Trophoblast cell (in vitro differentiated cells and primary cell): ENCODE data around the gene RHBDD2.
"Not testable (repeated sequence)": the region's sequence is repeated elsewhere in the genome, so short reads cannot be mapped to it uniquely, and the experiment has no call there.

ENCODE experiments used
- DNase-seq, 2 donors: peaks; one replicate each; pipeline ENCODE4 v3.0.0-alpha.2; 2016
- H2AFZ ChIP-seq: 2 replicates; pipeline ENCODE4 v1.6.1; 2013; ENCODE audit warnings: low read length, moderate library complexity, mild to moderate bottlenecking; ENCODE audit not compliant: insufficient read depth, poor library complexity
- H2AK5ac ChIP-seq: 2 replicates; pipeline ENCODE4 v1.6.1; 2013; ENCODE audit warnings: mild to moderate bottlenecking, low read length
- H2BK120ac ChIP-seq: 2 replicates; pipeline ENCODE4 v1.6.1; 2013; ENCODE audit warnings: low read length, mild to moderate bottlenecking, moderate library complexity; ENCODE audit not compliant: insufficient read depth, poor library complexity
- H2BK12ac ChIP-seq: 2 replicates; pipeline ENCODE4 v1.6.1; 2013; ENCODE audit warnings: mild to moderate bottlenecking, low read length, moderate library complexity
- H2BK5ac ChIP-seq: 2 replicates; pipeline ENCODE4 v1.6.1; 2013; ENCODE audit warnings: low read length, low read depth, moderate library complexity, mild to moderate bottlenecking; ENCODE audit not compliant: poor library complexity
- H3K14ac ChIP-seq: 2 replicates; pipeline ENCODE4 v1.6.1; 2013; ENCODE audit warnings: mild to moderate bottlenecking, low read length
- H3K18ac ChIP-seq: 2 replicates; pipeline ENCODE4 v1.6.1; 2013; ENCODE audit warnings: mild to moderate bottlenecking, low read length
- H3K23ac ChIP-seq: 2 replicates; pipeline ENCODE4 v1.6.1; 2013; ENCODE audit warnings: low read length
- H3K27ac ChIP-seq: 2 replicates; pipeline ENCODE4 v1.5.1; 2013; ENCODE audit warnings: low read depth, mild to moderate bottlenecking, inconsistent platforms, low read length, moderate library complexity
- H3K27me3 ChIP-seq: 2 replicates; pipeline ENCODE4 v1.6.1; 2013; ENCODE audit warnings: inconsistent platforms, mild to moderate bottlenecking, low read length, moderate library complexity; ENCODE audit not compliant: insufficient read depth
- H3K36me3 ChIP-seq, 2 experiments: 1 replicate in 1 of 2; 2 replicates in 1 of 2; pipeline ENCODE4 v1.6.1; 2013; ENCODE audit warnings: low read length in 2 of 2, mild to moderate bottlenecking in 2 of 2, moderate library complexity in 1 of 2; ENCODE audit not compliant: insufficient read depth in 2 of 2, control insufficient read depth in 1 of 2
- H3K4ac ChIP-seq: 2 replicates; pipeline ENCODE4 v1.6.1; 2013; ENCODE audit warnings: low read depth, mild to moderate bottlenecking, low read length, moderate library complexity
- H3K4me1 ChIP-seq, 2 experiments: 1 replicate in 1 of 2; 2 replicates in 1 of 2; pipeline ENCODE4 v1.6.1; 2013; ENCODE audit warnings: low read length in 2 of 2, mild to moderate bottlenecking in 2 of 2, moderate library complexity in 1 of 2; ENCODE audit not compliant: insufficient read depth in 2 of 2, control insufficient read depth in 1 of 2
- H3K4me2 ChIP-seq: 2 replicates; pipeline ENCODE4 v1.6.1; 2013; ENCODE audit warnings: inconsistent platforms, mild to moderate bottlenecking, low read length, moderate library complexity
- H3K4me3 ChIP-seq: 2 replicates; pipeline ENCODE4 v1.5.1; 2013; ENCODE audit warnings: mild to moderate bottlenecking, low read depth, low read length, inconsistent platforms
- H3K79me1 ChIP-seq: one replicate; pipeline ENCODE4 v1.6.1; 2013; ENCODE audit warnings: low read length
- H3K79me2 ChIP-seq: 2 replicates; pipeline ENCODE4 v1.6.1; 2013; ENCODE audit warnings: low read length, mild to moderate bottlenecking; ENCODE audit not compliant: control insufficient read depth, insufficient read depth, poor library complexity
- H3K9ac ChIP-seq: 2 replicates; pipeline ENCODE4 v1.6.1; 2013; ENCODE audit warnings: mild to moderate bottlenecking, low read length
- H3K9me3 ChIP-seq: 2 replicates; pipeline ENCODE4 v1.6.1; 2013; ENCODE audit warnings: low read depth, mild to moderate bottlenecking, control low read depth, inconsistent platforms, low read length; ENCODE audit not compliant: insufficient read depth
- H4K12ac ChIP-seq: 2 replicates; pipeline ENCODE4 v1.6.1; 2013; ENCODE audit warnings: low read depth, mild to moderate bottlenecking, low read length, moderate library complexity
- H4K8ac ChIP-seq: 2 replicates; pipeline ENCODE4 v1.6.1; 2013; ENCODE audit warnings: low read depth, mild to moderate bottlenecking, low read length, moderate library complexity
- H4K91ac ChIP-seq: one replicate; pipeline ENCODE4 v1.6.1; 2013; ENCODE audit warnings: low read depth, mild to moderate bottlenecking, low read length, moderate library complexity
- WGBS: extraction: QIAGEN DNeasy Blood & Tissue Kit; methylation state at CpG from one replicate; pipeline ENCODE4 v1.1.7; 2013; ENCODE audit warnings: missing lambda C conversion rate; ENCODE audit not compliant: insufficient read length, insufficient coverage; ENCODE audit errors: extremely low coverage; 5-methylcytosine and 5-hydroxymethylcytosine counted together

The RHBDD2 gene

GRCh38 chr7:75879771-75880184 lies 944 bp downstream of the RHBDD2 start:
- no peak overlapping the region for H2BK12ac ChIP-seq
- H2AFZ ChIP-seq: no peak overlapping the region
- H4K8ac ChIP-seq: no peak overlapping the region
- H3K36me3 ChIP-seq: peaks cover 25 to 26% of the 10 kb centered on the region in 2 experiments
- peaks cover 7% of the 10 kb centered on the region for H3K79me2 ChIP-seq
- H3K9me3 ChIP-seq: peaks cover 2% of the 10 kb centered on the region
- H3K4ac ChIP-seq: peak overlapping the region; percentile 47
- no peak overlapping the region for H3K18ac ChIP-seq
- no CpG with 5 or more reads among the region's 8 CpGs for WGBS
- H2AK5ac ChIP-seq: no peak overlapping the region
- peaks cover 8% of the 10 kb centered on the region for H3K79me1 ChIP-seq
- H3K4me1 ChIP-seq: peaks cover 2 to 5% of the 10 kb centered on the region in 2 experiments
- no peak overlapping the region for H3K23ac ChIP-seq
- no peak overlapping the region for H3K14ac ChIP-seq
- H3K4me2 ChIP-seq: peak overlapping the region; percentile 94
- H4K12ac ChIP-seq: no peak overlapping the region
- peak in 1 of 2 donors; percentile 81 for DNase-seq
- no peak overlapping the region for H4K91ac ChIP-seq
- H2BK5ac ChIP-seq: no peak overlapping the region
- H3K27ac ChIP-seq: no peak overlapping the region
- H2BK120ac ChIP-seq: no peak overlapping the region
- no peak overlapping the region for H3K9ac ChIP-seq
- H3K27me3 ChIP-seq: no peaks in the 10 kb centered on the region
- no peak overlapping the region for H3K4me3 ChIP-seq

- H3K27me3 ChIP-seq: no peaks in the 10 kb centered on the region
- no peak overlapping the region for H2BK12ac ChIP-seq
- H3K9me3 ChIP-seq: peaks cover 2% of the 10 kb centered on the region
- peaks cover 8% of the 10 kb centered on the region for H3K79me1 ChIP-seq
- H3K4ac ChIP-seq: peak overlapping the region; percentile 49
- H2AK5ac ChIP-seq: no peak overlapping the region
- no CpG with 5 or more reads among the region's 4 CpGs for WGBS
- no peak overlapping the region for H3K4me2 ChIP-seq
- H3K14ac ChIP-seq: no peak overlapping the region
- peak overlapping the region; percentile 85 for H3K23ac ChIP-seq
- no peak overlapping the region for H3K4me3 ChIP-seq
- H3K27ac ChIP-seq: no peak overlapping the region
- no peak overlapping the region for H4K12ac ChIP-seq
- no peak overlapping the region for H3K18ac ChIP-seq
- H2AFZ ChIP-seq: no peak overlapping the region
- no peak for DNase-seq
- no peak overlapping the region for H2BK120ac ChIP-seq
- H3K36me3 ChIP-seq: peaks cover 30% of the 10 kb centered on the region in 2 experiments
- peaks cover 2 to 5% of the 10 kb centered on the region in 2 experiments for H3K4me1 ChIP-seq
- no peak overlapping the region for H2BK5ac ChIP-seq
- no peak overlapping the region for H3K9ac ChIP-seq
- no peak overlapping the region for H4K91ac ChIP-seq
- H4K8ac ChIP-seq: peak overlapping the region; percentile 44
- peaks cover 7% of the 10 kb centered on the region for H3K79me2 ChIP-seq
These were observed 1.4 kb downstream of the RHBDD2 start for GRCh38 chr7:75880242-75880641.

GRCh38 chr7:75881436-75882095 lies 2.7 kb downstream of the RHBDD2 start:
- no peak for DNase-seq
- Histone ChIP-seq H3K9me3 (peaks cover 2% of the 10 kb centered on the region), H3K4ac (peak overlapping the region; percentile 21), H2BK12ac (no peak overlapping the region), H4K91ac (no peak overlapping the region), H3K23ac (no peak overlapping the region), H2BK120ac (no peak overlapping the region), H3K4me2 (no peak overlapping the region), H2AK5ac (no peak overlapping the region), H2BK5ac (no peak overlapping the region), H3K4me3 (no peak overlapping the region), H4K12ac (no peak overlapping the region), H3K79me1 (peaks cover 8% of the 10 kb centered on the region), H3K79me2 (peaks cover 7% of the 10 kb centered on the region), H3K14ac (no peak overlapping the region), H3K36me3 (peaks cover 38 to 42% of the 10 kb centered on the region in 2 experiments), H3K18ac (no peak overlapping the region), H3K27ac (no peak overlapping the region), H2AFZ (no peak overlapping the region), H4K8ac (no peak overlapping the region), H3K4me1 (peaks cover 2 to 5% of the 10 kb centered on the region in 2 experiments), H3K9ac (no peak overlapping the region), H3K27me3 (no peaks in the 10 kb centered on the region)
- no CpG with 5 or more reads among the region's 23 CpGs for WGBS

GRCh38 chr7:75883265-75883824 lies 4.5 kb downstream of the RHBDD2 start:
- H3K36me3 ChIP-seq: peaks cover 48 to 54% of the 10 kb centered on the region in 2 experiments
- H3K27me3 ChIP-seq, H3K4me2 ChIP-seq, H2BK5ac ChIP-seq, H3K79me1 ChIP-seq, H3K4ac ChIP-seq, H3K14ac ChIP-seq, H3K4me3 ChIP-seq, H2AFZ ChIP-seq, H4K12ac ChIP-seq, H2AK5ac ChIP-seq, H3K79me2 ChIP-seq, H3K4me1 ChIP-seq, H2BK12ac ChIP-seq, DNase-seq, H4K91ac ChIP-seq, H3K23ac ChIP-seq, H3K9ac ChIP-seq, H3K9me3 ChIP-seq, H3K27ac ChIP-seq, H4K8ac ChIP-seq, H3K18ac ChIP-seq, H2BK120ac ChIP-seq: not testable (repeated sequence)
- no CpG with 5 or more reads among the region's 13 CpGs for WGBS
